Karpas-422 (cell line): ENCODE results near the gene GPR3. TPM values are rescaled to one million over a fixed set of nuclear protein-coding genes. Genes with fewer than 3 reads are reported as not detected.
"Not testable (repeated sequence)": the region's sequence is repeated elsewhere in the genome, so short reads cannot be mapped to it uniquely, and the experiment has no call there.

Source experiments
- DNase-seq: peaks from one replicate; pipeline ENCODE4 v3.0.0-alpha.2; 2015
- H2AFZ ChIP-seq: fragments of 200-600 bp; sonication (generic); 2 replicates; pipeline ENCODE4 v1.6.1; 2014; ENCODE audit warnings: antibody characterized with exemption, low read length, mixed read lengths
- H3K27ac ChIP-seq: fragments of 200-600 bp; sonication (generic); 2 replicates; pipeline ENCODE4 v1.5.1; 2014; ENCODE audit warnings: mild to moderate bottlenecking, low read length, moderate library complexity
- H3K27me3 ChIP-seq: fragments of 200-600 bp; sonication (generic); 2 replicates; pipeline ENCODE4 v1.6.1; 2014; ENCODE audit warnings: low read length, mixed read lengths
- H3K36me3 ChIP-seq: fragments of 200-600 bp; sonication (generic); 2 replicates; pipeline ENCODE4 v1.6.1; 2014; ENCODE audit warnings: low read length, mixed read lengths; ENCODE audit not compliant: insufficient read depth
- H3K4me1 ChIP-seq: fragments of 200-600 bp; sonication (generic); 2 replicates; pipeline ENCODE4 v1.6.1; 2014; ENCODE audit warnings: mild to moderate bottlenecking, low read length, mixed read lengths
- H3K4me2 ChIP-seq: fragments of 200-600 bp; sonication (generic); 2 replicates; pipeline ENCODE4 v1.6.1; 2014; ENCODE audit warnings: low read length, low read depth, mild to moderate bottlenecking; ENCODE audit not compliant: poor library complexity, severe bottlenecking
- H3K4me3 ChIP-seq: fragments of 200-600 bp; sonication (generic); 2 replicates; pipeline ENCODE4 v1.5.1; 2014; ENCODE audit warnings: mild to moderate bottlenecking, antibody characterized with exemption, low read length, mixed read lengths
- H3K79me2 ChIP-seq: fragments of 200-600 bp; sonication (generic); 2 replicates; pipeline ENCODE4 v1.6.1; 2014; ENCODE audit warnings: mild to moderate bottlenecking, low read length, mixed read lengths
- H3K9ac ChIP-seq: fragments of 200-600 bp; sonication (generic); 2 replicates; pipeline ENCODE4 v1.6.0; 2014; ENCODE audit warnings: low read length
- H3K9me2 ChIP-seq: fragments of 200-600 bp; sonication (generic), shearing (Covaris generic); replicated peaks from 2 replicates; pipeline ENCODE4 v1.6.0; 2014; ENCODE audit warnings: mild to moderate bottlenecking, low read length, moderate library complexity; ENCODE audit not compliant: insufficient read depth
- H3K9me3 ChIP-seq: fragments of 300-700, 200-600 bp; sonication (generic); 2 replicates; pipeline ENCODE4 v1.6.1; 2014; ENCODE audit warnings: low read length, mixed read lengths
- H4K20me1 ChIP-seq: fragments of 200-600 bp; sonication (generic); 2 replicates; pipeline ENCODE4 v1.6.1; 2014; ENCODE audit warnings: mild to moderate bottlenecking, antibody characterized with exemption, low read length, low read depth; ENCODE audit not compliant: insufficient read depth
- total RNA-seq: library from RNA; depleted of rRNA; stranded (reverse); fragments of >200 nt; shearing (Covaris generic); gene quantifications from 2 replicates; pipeline ENCODE4 v1.2.3, GENCODE V29; 2014; ENCODE audit warnings: low replicate concordance

GPR3 gene
- total RNA-seq, 1 experiment from 2014 or later = 3.6 TPM

GRCh38 chr1:27405074-27405473 is 12.7 kb downstream of the GPR3 start:
- DNase-seq = no peak
- Histone ChIP-seq H3K9me3 (no peaks in the 10 kb centered on the region), H3K36me3 (no peaks in the 10 kb centered on the region; the same call in 1 of the 2 replicates), H3K4me2 (no peak overlapping the region), H2AFZ (no peak overlapping the region), H3K27ac (no peak overlapping the region), H3K9ac (no peak overlapping the region), H3K79me2 (no peaks in the 10 kb centered on the region), H3K9me2 (no peaks in the 10 kb centered on the region), H3K27me3 (no peaks in the 10 kb centered on the region), H3K4me3 (no peak overlapping the region), H4K20me1 (no peaks in the 10 kb centered on the region), H3K4me1 (peaks cover 25% of the 10 kb centered on the region)

DNA sequence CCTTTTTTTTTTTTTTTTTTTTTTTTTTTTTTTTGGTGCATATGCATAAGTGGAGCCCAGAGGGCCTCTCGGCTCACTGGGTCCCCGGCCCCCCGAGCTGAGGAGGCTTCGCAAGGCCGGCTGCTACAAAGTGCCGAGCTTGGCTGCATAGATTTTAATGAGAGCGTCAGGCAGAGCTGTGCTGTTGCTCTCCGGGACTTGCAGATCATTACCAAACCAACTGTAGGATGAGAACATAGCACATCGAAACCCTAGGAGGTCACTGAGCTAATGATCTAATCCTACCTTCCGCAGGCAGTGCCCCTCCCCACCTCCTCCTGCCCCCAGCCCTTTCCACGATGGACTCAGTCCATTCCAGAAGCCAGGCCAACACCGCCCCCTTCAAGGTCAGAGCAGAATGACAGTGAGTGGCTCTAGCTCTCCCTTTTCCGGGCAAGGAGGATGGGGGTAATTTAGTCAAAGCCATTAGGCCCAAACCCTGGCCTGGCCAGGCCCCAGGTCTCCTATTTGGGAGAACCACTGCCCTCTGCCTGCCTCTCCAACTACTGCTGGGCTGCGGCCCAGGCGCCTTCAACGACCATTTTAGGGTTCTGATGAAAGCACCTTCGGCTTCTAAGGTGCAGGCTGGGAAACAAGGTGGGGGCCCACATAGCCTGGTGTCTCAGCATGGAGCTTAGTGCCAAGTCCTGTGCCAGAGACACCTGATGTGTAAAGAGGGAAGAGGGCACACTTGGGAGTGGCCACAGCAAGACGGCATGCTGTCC is 13.4 kb downstream of the GPR3 start:
- peaks cover 28% of the 10 kb centered on the region for H3K4me1 ChIP-seq
- H3K9me2 ChIP-seq, H3K4me3 ChIP-seq, H2AFZ ChIP-seq, H3K27me3 ChIP-seq, H3K9ac ChIP-seq, H4K20me1 ChIP-seq, DNase-seq, H3K9me3 ChIP-seq, H3K27ac ChIP-seq, H3K36me3 ChIP-seq, H3K4me2 ChIP-seq, H3K79me2 ChIP-seq: not testable (repeated sequence)

- Histone ChIP-seq H3K9ac (no peak overlapping the region), H3K9me2 (no peaks in the 10 kb centered on the region), H3K4me2 (no peak overlapping the region), H3K4me3 (no peak overlapping the region), H2AFZ (no peak overlapping the region), H3K27me3 (no peaks in the 10 kb centered on the region), H3K79me2 (no peaks in the 10 kb centered on the region), H3K4me1 (peaks cover 33% of the 10 kb centered on the region), H3K36me3 (no peaks in the 10 kb centered on the region; the same call in 1 of the 2 replicates), H3K9me3 (no peaks in the 10 kb centered on the region), H3K27ac (no peak overlapping the region), H4K20me1 (no peaks in the 10 kb centered on the region)
- no peak for DNase-seq
Observed at GRCh38 chr1:27406362-27406680, 13.9 kb downstream of the GPR3 start.

- H3K9me3 ChIP-seq, DNase-seq, H3K4me2 ChIP-seq, H3K27ac ChIP-seq, H3K4me3 ChIP-seq, H3K36me3 ChIP-seq, H3K9ac ChIP-seq, H3K27me3 ChIP-seq, H3K79me2 ChIP-seq, H2AFZ ChIP-seq, H4K20me1 ChIP-seq, H3K9me2 ChIP-seq: not testable (repeated sequence)
- peaks cover 35% of the 10 kb centered on the region for H3K4me1 ChIP-seq
Observed at GRCh38 chr1:27406791-27407190, 14.4 kb downstream of the GPR3 start.

DNA sequence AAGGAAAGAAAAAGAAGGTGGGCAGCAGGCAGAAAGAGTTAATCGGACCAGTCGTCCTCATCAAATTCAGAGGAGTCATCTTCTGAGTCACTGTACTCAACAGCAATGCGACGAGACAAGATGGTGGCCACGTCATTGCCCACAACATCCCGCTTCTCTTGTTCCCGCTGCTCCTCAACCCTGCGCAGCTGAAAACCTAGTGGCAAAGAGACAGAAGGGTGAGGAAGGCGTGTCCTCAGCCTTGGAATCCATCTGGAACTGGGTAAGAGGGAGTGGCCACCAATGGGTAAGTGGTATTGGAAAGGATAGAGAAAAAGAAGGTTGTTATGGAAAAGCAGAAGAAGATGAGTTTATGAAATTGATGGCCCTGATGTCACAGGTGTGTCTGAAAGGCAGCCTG is 15.7 kb downstream of the GPR3 start:
- no peak for DNase-seq
- H3K27ac ChIP-seq = no peak overlapping the region
- no peaks in the 10 kb centered on the region for H3K27me3 ChIP-seq
- H3K79me2 ChIP-seq = no peaks in the 10 kb centered on the region
- no peaks in the 10 kb centered on the region for H3K9me2 ChIP-seq
- no peaks in the 10 kb centered on the region for H4K20me1 ChIP-seq
- H3K36me3 ChIP-seq = peaks cover 7% of the 10 kb centered on the region; the same call in 1 of the 2 replicates
- H3K9ac ChIP-seq = no peak overlapping the region
- H3K4me1 ChIP-seq = peaks cover 38% of the 10 kb centered on the region
- no peak overlapping the region for H3K4me2 ChIP-seq
- no peaks in the 10 kb centered on the region for H3K9me3 ChIP-seq
- no peak overlapping the region for H2AFZ ChIP-seq
- H3K4me3 ChIP-seq = no peak overlapping the region

GRCh38 chr1:27409669-27410068 is 17.2 kb downstream of the GPR3 start:
- Histone ChIP-seq H3K9ac (no peak overlapping the region), H2AFZ (no peak overlapping the region), H3K9me3 (no peaks in the 10 kb centered on the region), H4K20me1 (no peaks in the 10 kb centered on the region), H3K4me1 (peaks cover 23% of the 10 kb centered on the region), H3K27ac (no peak overlapping the region), H3K79me2 (no peaks in the 10 kb centered on the region), H3K36me3 (peaks cover 16% of the 10 kb centered on the region), H3K27me3 (no peaks in the 10 kb centered on the region), H3K4me3 (no peak overlapping the region), H3K9me2 (no peaks in the 10 kb centered on the region), H3K4me2 (no peak overlapping the region)
- DNase-seq = no peak

- H3K9ac ChIP-seq = no peak overlapping the region
- peaks cover 18% of the 10 kb centered on the region for H3K36me3 ChIP-seq
- peaks cover 23% of the 10 kb centered on the region for H3K4me1 ChIP-seq
- no peaks in the 10 kb centered on the region for H3K79me2 ChIP-seq
- H3K4me3 ChIP-seq = no peak overlapping the region
- H3K27ac ChIP-seq = no peak overlapping the region
- H3K4me2 ChIP-seq = peak overlapping the region; percentile 4
- H4K20me1 ChIP-seq = no peaks in the 10 kb centered on the region
- H3K27me3 ChIP-seq = no peaks in the 10 kb centered on the region
- no peak for DNase-seq
- H2AFZ ChIP-seq = no peak overlapping the region
- no peaks in the 10 kb centered on the region for H3K9me3 ChIP-seq
- H3K9me2 ChIP-seq = no peaks in the 10 kb centered on the region
Observed at GRCh38 chr1:27410709-27411108, 18.3 kb downstream of the GPR3 start.

- no peaks in the 10 kb centered on the region for H3K79me2 ChIP-seq
- no peaks in the 10 kb centered on the region for H3K9me2 ChIP-seq
- no peak overlapping the region for H3K27ac ChIP-seq
- H2AFZ ChIP-seq = no peak overlapping the region
- no peak overlapping the region for H3K4me3 ChIP-seq
- peaks cover 27% of the 10 kb centered on the region for H3K4me1 ChIP-seq
- no peaks in the 10 kb centered on the region for H3K9me3 ChIP-seq
- H3K9ac ChIP-seq = no peak overlapping the region
- no peaks in the 10 kb centered on the region for H4K20me1 ChIP-seq
- H3K36me3 ChIP-seq = peaks cover 21% of the 10 kb centered on the region
- H3K27me3 ChIP-seq = no peaks in the 10 kb centered on the region
- H3K4me2 ChIP-seq = no peak overlapping the region
- no peak for DNase-seq
Observed at GRCh38 chr1:27412502-27412901, 20.1 kb downstream of the GPR3 start.
